ENCODE data around the gene RHD.

- TF ChIP-seq CTCF (conservative IDR thresholded peaks at IDR 0.05; ENCODE audit: low read length) (no peak), EZH2phosphoT487 (IDR thresholded peaks at IDR 0.05; ENCODE audit: borderline replicate concordance, low read depth, low read length) (no peak)
These were observed 34.3 kb upstream of the RHD start for GRCh38 chr1:25238046-25238445.
